SK-N-SH treated with all-trans-retinoic acid at 6 μM for 48 hours (cell line): Measurements from ENCODE around the gene ARIH2.
A peak's percentile ranks its signal among the peaks of the same experiment; 100 is the strongest.

Experiments used
- ATAC-seq: fragments of 200-7000 bp; cut with Tn5 transposase; 3 replicates; pipeline ENCODE4 v1.9.1; 2020; ENCODE audit warnings: mild to moderate bottlenecking, moderate library complexity
- ARNTL ChIP-seq: fragments of 450-650 bp; formaldehyde crosslinking; IDR thresholded peaks from 2 replicates; pipeline ENCODE4 v1.5.0; 2020; ENCODE audit warnings: low read depth, mild to moderate bottlenecking, moderate library complexity, borderline replicate concordance
- BACH2 ChIP-seq: fragments of 250-450 bp; sonication (Bioruptor Pico); IDR thresholded peaks from 2 replicates; pipeline ENCODE4 v1.9.0; 2021; ENCODE audit warnings: mild to moderate bottlenecking, borderline replicate concordance
- ESRRG ChIP-seq: fragments of 250-450 bp; sonication (Bioruptor Pico); IDR thresholded peaks from 2 replicates; pipeline ENCODE4 v1.6.1; 2021; ENCODE audit warnings: mild to moderate bottlenecking
- GLIS3 ChIP-seq: fragments of 250-450 bp; sonication (Bioruptor Pico); IDR thresholded peaks from 2 replicates; pipeline ENCODE4 v1.5.0; 2020; ENCODE audit warnings: mild to moderate bottlenecking, moderate library complexity
- ISL1 ChIP-seq: fragments of 250-450 bp; sonication (Bioruptor Pico); IDR thresholded peaks from 2 replicates; pipeline ENCODE4 v2.1.2; 2022; ENCODE audit warnings: mild to moderate bottlenecking, moderate library complexity
- OSR1 ChIP-seq: fragments of 250-450 bp; sonication (Bioruptor Pico); IDR thresholded peaks from 2 replicates; pipeline ENCODE4 v1.8.0; 2022; ENCODE audit warnings: moderate library complexity, mild to moderate bottlenecking, inconsistent platforms
- POU6F1 ChIP-seq: fragments of 250-450 bp; sonication (Bioruptor Pico); IDR thresholded peaks from 2 replicates; pipeline ENCODE4 v1.8.0; 2021; ENCODE audit warnings: low read depth, mild to moderate bottlenecking, moderate library complexity, borderline replicate concordance
- PPARA ChIP-seq: fragments of 250-450 bp; sonication (Bioruptor Pico); IDR thresholded peaks from 2 replicates; pipeline ENCODE4 v1.5.0; 2020; ENCODE audit warnings: mild to moderate bottlenecking, borderline replicate concordance
- RARB ChIP-seq: fragments of 250-450 bp; sonication (Bioruptor Pico); IDR thresholded peaks from 2 replicates; pipeline ENCODE4 v1.8.0; 2021; ENCODE audit warnings: mild to moderate bottlenecking, moderate library complexity
- SNAI2 ChIP-seq: fragments of 250-450 bp; sonication (Bioruptor Pico); IDR thresholded peaks from 2 replicates; pipeline ENCODE4 v1.5.0; 2020; ENCODE audit warnings: mild to moderate bottlenecking, moderate library complexity
- TCF4 ChIP-seq: fragments of 250-450 bp; sonication (Bioruptor Pico); IDR thresholded peaks from 2 replicates; pipeline ENCODE4 v1.8.0; 2021; ENCODE audit warnings: mild to moderate bottlenecking, moderate library complexity, borderline replicate concordance
- TOX ChIP-seq: fragments of 250-450 bp; sonication (Bioruptor Pico); IDR thresholded peaks from 2 replicates; pipeline ENCODE4 v1.8.0; 2021; ENCODE audit warnings: mild to moderate bottlenecking, moderate library complexity, borderline replicate concordance
- TSHZ2 ChIP-seq: fragments of 250-450 bp; sonication (Bioruptor Pico); IDR thresholded peaks from 2 replicates; pipeline ENCODE4 v1.5.0; 2020; ENCODE audit warnings: mild to moderate bottlenecking, moderate library complexity
- ZC3H10 ChIP-seq: fragments of 250-450 bp; sonication (Bioruptor Pico); IDR thresholded peaks from 2 replicates; pipeline ENCODE4 v1.5.1; 2021; ENCODE audit warnings: mild to moderate bottlenecking, moderate library complexity
- ZFP30 ChIP-seq: fragments of 450-650 bp; formaldehyde crosslinking; IDR thresholded peaks from 2 replicates; pipeline ENCODE4 v1.5.0; 2022; ENCODE audit warnings: mild to moderate bottlenecking, moderate library complexity
- ZNF565 ChIP-seq: fragments of 450-650 bp; formaldehyde crosslinking; conservative IDR thresholded peaks from 2 replicates; pipeline ENCODE4 v1.5.0; 2020; ENCODE audit warnings: low read depth, mild to moderate bottlenecking, moderate library complexity
- ZNF70 ChIP-seq: fragments of 450-650 bp; formaldehyde crosslinking; IDR thresholded peaks from 2 replicates; pipeline ENCODE4 v1.5.0; 2020; ENCODE audit warnings: mild to moderate bottlenecking, moderate library complexity
- TF ChIP-seq, protein P1 (sequence below): fragments of 250-450 bp; sonication (Bioruptor Pico); IDR thresholded peaks from 2 replicates; pipeline ENCODE4 v1.5.1; 2021; ENCODE audit warnings: mild to moderate bottlenecking, moderate library complexity

Gene ARIH2

GRCh38 chr3:48950051-48950450, 31.4 kb downstream of the ARIH2 start (continued):
- TF ChIP-seq, protein P1, sequence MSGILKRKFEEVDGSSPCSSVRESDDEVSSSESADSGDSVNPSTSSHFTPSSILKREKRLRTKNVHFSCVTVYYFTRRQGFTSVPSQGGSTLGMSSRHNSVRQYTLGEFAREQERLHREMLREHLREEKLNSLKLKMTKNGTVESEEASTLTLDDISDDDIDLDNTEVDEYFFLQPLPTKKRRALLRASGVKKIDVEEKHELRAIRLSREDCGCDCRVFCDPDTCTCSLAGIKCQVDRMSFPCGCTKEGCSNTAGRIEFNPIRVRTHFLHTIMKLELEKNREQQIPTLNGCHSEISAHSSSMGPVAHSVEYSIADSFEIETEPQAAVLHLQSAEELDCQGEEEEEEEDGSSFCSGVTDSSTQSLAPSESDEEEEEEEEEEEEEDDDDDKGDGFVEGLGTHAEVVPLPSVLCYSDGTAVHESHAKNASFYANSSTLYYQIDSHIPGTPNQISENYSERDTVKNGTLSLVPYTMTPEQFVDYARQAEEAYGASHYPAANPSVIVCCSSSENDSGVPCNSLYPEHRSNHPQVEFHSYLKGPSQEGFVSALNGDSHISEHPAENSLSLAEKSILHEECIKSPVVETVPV (CRISPR knock-in tag) = no peak
- no peak for TF ChIP-seq ZFP30
- TF ChIP-seq ZNF70 = no peak
- no peak for TF ChIP-seq PPARA (CRISPR knock-in tag)
- TF ChIP-seq GLIS3 = no peak
- TF ChIP-seq BACH2 (CRISPR knock-in tag) = no peak
- TF ChIP-seq ISL1 (CRISPR knock-in tag) = no peak
- TF ChIP-seq POU6F1 (CRISPR knock-in tag) = no peak
- no peak for TF ChIP-seq ARNTL (CRISPR knock-in tag)
- TF ChIP-seq ESRRG (CRISPR knock-in tag) = no peak

GRCh38 chr3:48951764-48952163, 33.1 kb downstream of the ARIH2 start:
- no peak for ATAC-seq
- TF ChIP-seq GLIS3 = no peak
- no peak for TF ChIP-seq TOX (CRISPR knock-in tag)
- TF ChIP-seq ZFP30 = no peak
- no peak for TF ChIP-seq ZNF565 (CRISPR knock-in tag)
- TF ChIP-seq TSHZ2 (CRISPR knock-in tag) = no peak
- no peak for TF ChIP-seq ESRRG (CRISPR knock-in tag)

GRCh38 chr3:48952510-48953118, 34.0 kb downstream of the ARIH2 start:
- peak; percentile 66; the same call in 2 of the 3 replicates for ATAC-seq
- TF ChIP-seq ZNF565 (CRISPR knock-in tag) (no peak), POU6F1 (CRISPR knock-in tag) (no peak), RARB (CRISPR knock-in tag) (no peak), BACH2 (CRISPR knock-in tag) (no peak), ESRRG (CRISPR knock-in tag) (no peak), TCF4 (no peak), OSR1 (CRISPR knock-in tag) (no peak)

- no peak for TF ChIP-seq POU6F1 (CRISPR knock-in tag)
- TF ChIP-seq ZC3H10 = no peak
- no peak for TF ChIP-seq TCF4
- no peak for TF ChIP-seq SNAI2 (CRISPR knock-in tag)
- no peak for TF ChIP-seq ESRRG (CRISPR knock-in tag)
- no peak for TF ChIP-seq PPARA (CRISPR knock-in tag)
- no peak for TF ChIP-seq ISL1 (CRISPR knock-in tag)
- no peak for ATAC-seq
Measured at GRCh38 chr3:48957006-48957705, 38.5 kb downstream of the ARIH2 start.
